HepG2 (cell line): ENCODE results near the gene GHRL. TPM values are rescaled to one million over a fixed set of nuclear protein-coding genes. Genes with fewer than 3 reads are reported as not detected.

ENCODE experiments used
- AHR ChIP-seq: IDR thresholded peaks from 2 replicates; pipeline ENCODE4 v1.6.1; 2018; ENCODE audit warnings: missing genetic modification reagents, missing compliant biosample characterization
- DMTF1 ChIP-seq: sonication (generic); formaldehyde crosslinking; IDR thresholded peaks from 2 replicates; pipeline ENCODE4 v1.4.0; 2020; ENCODE audit warnings: mild to moderate bottlenecking, missing genetic modification reagents
- HMGXB4 ChIP-seq, 2 experiments: sonication (generic) in 1 of 2; formaldehyde crosslinking in 1 of 2; IDR thresholded peaks; 2 replicates each; pipeline versions ENCODE4 v1.4.0 to v1.6.1; 2018 to 2020; ENCODE audit warnings: missing genetic modification reagents in 2 of 2, borderline replicate concordance in 1 of 2, low read depth in 1 of 2, mild to moderate bottlenecking in 1 of 2, missing biosample characterization in 1 of 2
- KDM5A ChIP-seq: fragments of 200-600 bp; sonication (generic); IDR thresholded peaks from 2 replicates; pipeline ENCODE4 v1.7.0; 2018; ENCODE audit warnings: antibody characterized with exemption, mild to moderate bottlenecking, low read length, borderline replicate concordance
- MIXL1 ChIP-seq: IDR thresholded peaks from 2 replicates; pipeline ENCODE4 v1.6.1; 2016
- MXD1 ChIP-seq: sonication (generic); formaldehyde crosslinking; IDR thresholded peaks from 2 replicates; pipeline ENCODE4 v1.4.0; 2020; ENCODE audit warnings: mild to moderate bottlenecking, missing genetic modification reagents
- PHF8 ChIP-seq: sonication (generic); formaldehyde crosslinking; IDR thresholded peaks from 2 replicates; pipeline ENCODE4 v1.5.0; 2020; ENCODE audit warnings: missing genetic modification reagents
- ZNF256 ChIP-seq: sonication (generic); formaldehyde crosslinking; conservative IDR thresholded peaks from 2 replicates; pipeline ENCODE4 v1.4.0; 2020; ENCODE audit warnings: missing genetic modification reagents
- ZNF432 ChIP-seq: sonication (generic); formaldehyde crosslinking; IDR thresholded peaks from 2 replicates; pipeline ENCODE4 v1.5.0; 2020; ENCODE audit warnings: missing genetic modification reagents, mild to moderate bottlenecking, borderline replicate concordance
- polyA plus RNA-seq, 8 experiments: library from polyadenylated mRNA; depleted of rRNA in 3 of 8; stranded (reverse) in 7 of 8; unstranded in 1 of 8; fragments of >200 nt; fragmentation: Illumina TruSeq in 4 of 8; extraction: Trizol in 4 of 8; gene quantifications; 2 replicates each; pipeline versions ENCODE4 v1.2.1 to v1.2.3, GENCODE V29; 2011 to 2016; ENCODE audit warnings: low read depth in 4 of 8, missing spikeins in 1 of 8, mixed read lengths in 1 of 8; ENCODE audit not compliant: insufficient read depth in 1 of 8
- total RNA-seq, 5 experiments: library from RNA; depleted of rRNA; stranded (reverse); fragments of >200 nt; fragmentation: Illumina TruSeq; extraction: Trizol; gene quantifications; 2 replicates each; pipeline ENCODE4 v1.2.3, GENCODE V29; 2016; ENCODE audit warnings: low read depth in 1 of 5
- TF ChIP-seq, protein P1 (sequence below): sonication (generic); formaldehyde crosslinking; IDR thresholded peaks from 2 replicates; pipeline ENCODE4 v1.9.0; 2021; ENCODE audit warnings: mild to moderate bottlenecking, missing genetic modification reagents
- TF ChIP-seq, protein P2 (sequence below): sonication (generic); formaldehyde crosslinking; IDR thresholded peaks from 2 replicates; pipeline ENCODE4 v1.4.0; 2020; ENCODE audit warnings: mild to moderate bottlenecking, missing genetic modification reagents
- TF ChIP-seq, protein P3 (sequence below): sonication (generic); formaldehyde crosslinking; IDR thresholded peaks from 2 replicates; pipeline ENCODE4 v1.5.0; 2020; ENCODE audit warnings: missing genetic modification reagents

GHRL gene
- total and polyA plus RNA-seq, 2 of the 13 experiments (the other 11 are each of a cell fraction or from before 2014, with no cell fraction given), result 0.09 TPM; not detected in 1

DNA sequence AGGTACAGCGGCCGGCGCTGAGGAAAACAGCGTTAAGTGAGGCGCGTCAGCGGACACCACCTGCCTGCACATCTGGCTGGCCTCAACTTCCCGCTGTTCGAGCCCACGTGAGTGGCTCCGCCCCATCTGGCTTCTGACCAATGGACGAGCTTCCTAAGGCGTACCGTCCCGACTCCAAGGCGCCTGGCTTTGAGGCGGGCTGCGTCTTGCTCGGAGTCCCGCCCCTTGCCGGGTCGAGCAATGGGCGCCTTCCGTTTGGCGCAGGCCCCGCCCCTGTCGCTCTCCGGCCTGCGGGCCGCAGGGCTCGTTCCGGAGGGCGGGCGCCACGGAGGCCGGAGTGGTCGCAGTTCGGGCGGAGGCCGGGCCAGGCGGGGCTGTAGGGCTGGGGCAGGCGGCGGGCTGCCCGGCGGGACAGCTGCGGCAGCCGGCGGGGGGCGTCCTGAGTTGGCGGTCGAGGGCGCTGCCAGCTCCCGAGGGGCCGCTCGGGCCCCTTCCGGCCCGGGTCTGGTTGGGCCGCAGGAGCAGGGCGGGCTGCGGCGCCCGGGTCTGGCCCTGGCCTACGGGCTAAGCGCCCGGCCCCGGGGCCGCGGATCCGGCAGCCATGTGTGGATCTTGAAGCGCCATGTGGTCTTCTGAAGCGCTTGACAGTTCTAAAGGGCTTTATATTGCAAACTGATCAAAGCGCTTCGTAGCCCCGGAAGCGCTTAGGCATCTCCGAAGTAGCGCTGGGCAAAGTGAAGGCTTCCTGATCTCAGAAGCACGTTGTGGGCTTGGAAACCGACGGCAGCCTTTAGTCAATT is 44.4 kb downstream of the GHRL start, which contains the start of gene TATDN2 (continued):
- TF ChIP-seq ZNF432 (CRISPR knock-in tag) (no peak), PHF8 (peak; percentile 59), MXD1 (peak; percentile 68; the same call in 1 of the 2 replicates), ZNF256 (0 out of 2 replicates have a peak, but pooled peaks have one; percentile 57), HMGXB4 (CRISPR knock-in tag; IDR thresholded peaks at IDR 0.05; ENCODE audit: borderline replicate concordance in 1 of 2, low read depth in 1 of 2) (peak; percentile 40 to 50; a peak in 3 of 4 replicates), KDM5A (0 out of 2 replicates have a peak, but pooled peaks have one; percentile 22), MIXL1 (peak; percentile 60; the same call in 1 of the 2 replicates), AHR (CRISPR knock-in tag) (0 out of 2 replicates have a peak, but pooled peaks have one; percentile 20), DMTF1 (no peak)
- TF ChIP-seq, protein P1, sequence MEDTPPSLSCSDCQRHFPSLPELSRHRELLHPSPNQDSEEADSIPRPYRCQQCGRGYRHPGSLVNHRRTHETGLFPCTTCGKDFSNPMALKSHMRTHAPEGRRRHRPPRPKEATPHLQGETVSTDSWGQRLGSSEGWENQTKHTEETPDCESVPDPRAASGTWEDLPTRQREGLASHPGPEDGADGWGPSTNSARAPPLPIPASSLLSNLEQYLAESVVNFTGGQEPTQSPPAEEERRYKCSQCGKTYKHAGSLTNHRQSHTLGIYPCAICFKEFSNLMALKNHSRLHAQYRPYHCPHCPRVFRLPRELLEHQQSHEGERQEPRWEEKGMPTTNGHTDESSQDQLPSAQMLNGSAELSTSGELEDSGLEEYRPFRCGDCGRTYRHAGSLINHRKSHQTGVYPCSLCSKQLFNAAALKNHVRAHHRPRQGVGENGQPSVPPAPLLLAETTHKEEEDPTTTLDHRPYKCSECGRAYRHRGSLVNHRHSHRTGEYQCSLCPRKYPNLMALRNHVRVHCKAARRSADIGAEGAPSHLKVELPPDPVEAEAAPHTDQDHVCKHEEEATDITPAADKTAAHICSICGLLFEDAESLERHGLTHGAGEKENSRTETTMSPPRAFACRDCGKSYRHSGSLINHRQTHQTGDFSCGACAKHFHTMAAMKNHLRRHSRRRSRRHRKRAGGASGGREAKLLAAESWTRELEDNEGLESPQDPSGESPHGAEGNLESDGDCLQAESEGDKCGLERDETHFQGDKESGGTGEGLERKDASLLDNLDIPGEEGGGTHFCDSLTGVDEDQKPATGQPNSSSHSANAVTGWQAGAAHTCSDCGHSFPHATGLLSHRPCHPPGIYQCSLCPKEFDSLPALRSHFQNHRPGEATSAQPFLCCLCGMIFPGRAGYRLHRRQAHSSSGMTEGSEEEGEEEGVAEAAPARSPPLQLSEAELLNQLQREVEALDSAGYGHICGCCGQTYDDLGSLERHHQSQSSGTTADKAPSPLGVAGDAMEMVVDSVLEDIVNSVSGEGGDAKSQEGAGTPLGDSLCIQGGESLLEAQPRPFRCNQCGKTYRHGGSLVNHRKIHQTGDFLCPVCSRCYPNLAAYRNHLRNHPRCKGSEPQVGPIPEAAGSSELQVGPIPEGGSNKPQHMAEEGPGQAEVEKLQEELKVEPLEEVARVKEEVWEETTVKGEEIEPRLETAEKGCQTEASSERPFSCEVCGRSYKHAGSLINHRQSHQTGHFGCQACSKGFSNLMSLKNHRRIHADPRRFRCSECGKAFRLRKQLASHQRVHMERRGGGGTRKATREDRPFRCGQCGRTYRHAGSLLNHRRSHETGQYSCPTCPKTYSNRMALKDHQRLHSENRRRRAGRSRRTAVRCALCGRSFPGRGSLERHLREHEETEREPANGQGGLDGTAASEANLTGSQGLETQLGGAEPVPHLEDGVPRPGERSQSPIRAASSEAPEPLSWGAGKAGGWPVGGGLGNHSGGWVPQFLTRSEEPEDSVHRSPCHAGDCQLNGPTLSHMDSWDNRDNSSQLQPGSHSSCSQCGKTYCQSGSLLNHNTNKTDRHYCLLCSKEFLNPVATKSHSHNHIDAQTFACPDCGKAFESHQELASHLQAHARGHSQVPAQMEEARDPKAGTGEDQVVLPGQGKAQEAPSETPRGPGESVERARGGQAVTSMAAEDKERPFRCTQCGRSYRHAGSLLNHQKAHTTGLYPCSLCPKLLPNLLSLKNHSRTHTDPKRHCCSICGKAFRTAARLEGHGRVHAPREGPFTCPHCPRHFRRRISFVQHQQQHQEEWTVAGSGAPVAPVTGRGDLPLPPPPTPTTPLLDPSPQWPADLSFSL (CRISPR knock-in tag), result no peak
- TF ChIP-seq, protein P2, sequence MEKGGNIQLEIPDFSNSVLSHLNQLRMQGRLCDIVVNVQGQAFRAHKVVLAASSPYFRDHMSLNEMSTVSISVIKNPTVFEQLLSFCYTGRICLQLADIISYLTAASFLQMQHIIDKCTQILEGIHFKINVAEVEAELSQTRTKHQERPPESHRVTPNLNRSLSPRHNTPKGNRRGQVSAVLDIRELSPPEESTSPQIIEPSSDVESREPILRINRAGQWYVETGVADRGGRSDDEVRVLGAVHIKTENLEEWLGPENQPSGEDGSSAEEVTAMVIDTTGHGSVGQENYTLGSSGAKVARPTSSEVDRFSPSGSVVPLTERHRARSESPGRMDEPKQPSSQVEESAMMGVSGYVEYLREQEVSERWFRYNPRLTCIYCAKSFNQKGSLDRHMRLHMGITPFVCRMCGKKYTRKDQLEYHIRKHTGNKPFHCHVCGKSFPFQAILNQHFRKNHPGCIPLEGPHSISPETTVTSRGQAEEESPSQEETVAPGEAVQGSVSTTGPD (CRISPR knock-in tag), result 0 out of 2 replicates have a peak, but pooled peaks have one; percentile 7
- TF ChIP-seq, protein P3, sequence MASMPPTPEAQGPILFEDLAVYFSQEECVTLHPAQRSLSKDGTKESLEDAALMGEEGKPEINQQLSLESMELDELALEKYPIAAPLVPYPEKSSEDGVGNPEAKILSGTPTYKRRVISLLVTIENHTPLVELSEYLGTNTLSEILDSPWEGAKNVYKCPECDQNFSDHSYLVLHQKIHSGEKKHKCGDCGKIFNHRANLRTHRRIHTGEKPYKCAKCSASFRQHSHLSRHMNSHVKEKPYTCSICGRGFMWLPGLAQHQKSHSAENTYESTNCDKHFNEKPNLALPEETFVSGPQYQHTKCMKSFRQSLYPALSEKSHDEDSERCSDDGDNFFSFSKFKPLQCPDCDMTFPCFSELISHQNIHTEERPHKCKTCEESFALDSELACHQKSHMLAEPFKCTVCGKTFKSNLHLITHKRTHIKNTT (CRISPR knock-in tag), result no peak
